Calu3 (cell line): ENCODE data around the gene REEP5. TPM values are rescaled to one million over a fixed set of nuclear protein-coding genes. Genes with fewer than 3 reads are reported as not detected.
"Not testable (repeated sequence)": the region's sequence is repeated elsewhere in the genome, so short reads cannot be mapped to it uniquely, and the experiment has no call there.

Source experiments
- BruUV-seq: library from RNA; stranded (reverse); fragments of 400-500 nt; replicated peaks from 2 replicates; lab custom pipeline; 2021; lab: Mats Ljungman, UMichigan
- CTCF ChIA-PET: fragments of 300-600 bp; sonication (Branson Sonifier 250); formaldehyde crosslinking; loops from one replicate; lab custom pipeline; 2022; ENCODE audit warnings: antibody characterized with exemption; lab: Charles Lee
- DNase-seq: peaks from one replicate; pipeline ENCODE4 v3.0.0; 2022
- H3K27ac Mint-ChIP-seq: one replicate; pipeline ENCODE4 v1.8.0; 2022; ENCODE audit warnings: mixed read lengths; ENCODE audit not compliant: unreplicated experiment
- H3K27me3 Mint-ChIP-seq: one replicate; pipeline ENCODE4 v1.8.0; 2022; ENCODE audit warnings: mixed read lengths; ENCODE audit not compliant: unreplicated experiment
- H3K36me3 Mint-ChIP-seq: one replicate; pipeline ENCODE4 v1.8.0; 2022; ENCODE audit warnings: mild to moderate bottlenecking, moderate library complexity, mixed read lengths; ENCODE audit not compliant: insufficient read depth, unreplicated experiment
- H3K4me1 Mint-ChIP-seq: one replicate; pipeline ENCODE4 v1.8.0; 2022; ENCODE audit warnings: mild to moderate bottlenecking, low read depth, mixed read lengths; ENCODE audit not compliant: unreplicated experiment
- H3K4me3 Mint-ChIP-seq: one replicate; pipeline ENCODE4 v1.8.0; 2022; ENCODE audit warnings: mild to moderate bottlenecking, low read depth, moderate library complexity, mixed read lengths; ENCODE audit not compliant: unreplicated experiment
- H3K9me3 Mint-ChIP-seq: one replicate; pipeline ENCODE4 v1.8.0; 2022; ENCODE audit warnings: low read depth, mixed read lengths; ENCODE audit not compliant: unreplicated experiment
- CTCF ChIP-seq: fragments of 200-600 bp; IDR thresholded peaks from one replicate; pipeline ENCODE4 v1.8.0; 2022; ENCODE audit warnings: antibody characterized with exemption; ENCODE audit not compliant: unreplicated experiment
- intact Hi-C: fragments of 100-400 bp; cut with micrococcal nuclease; formaldehyde crosslinking; loops from one replicate; pipeline ENCODE4 v1.10.0; 2022; ENCODE audit not compliant: unreplicated experiment
- total RNA-seq: library from RNA; stranded (reverse); gene quantifications from 2 replicates; pipeline ENCODE4 v1.2.3, GENCODE V29; 2022

The REEP5 gene
- total RNA-seq, 1 experiment from 2014 or later: 123 TPM

- no peaks in the 10 kb centered on the region for H3K9me3 Mint-ChIP-seq
- no peak overlapping the region for H3K4me3 Mint-ChIP-seq
- TF ChIP-seq CTCF: no peak
- no peaks in the 10 kb centered on the region for H3K36me3 Mint-ChIP-seq
- CTCF ChIA-PET: no interaction called here
- no peak for DNase-seq
- H3K27me3 Mint-ChIP-seq: no peaks in the 10 kb centered on the region
- BruUV-seq: no TSS peak
- H3K27ac Mint-ChIP-seq: no peak overlapping the region
- peaks cover 49% of the 10 kb centered on the region for H3K4me1 Mint-ChIP-seq
- intact Hi-C loops: loop anchor here (10.0 kb wide), 1 partner anchor 103 kb away; the partner anchor contains the start of gene SRP19
Observed at GRCh38 chr5:112967520-112968083, 45.6 kb upstream of the REEP5 start.

- no peaks in the 10 kb centered on the region for H3K9me3 Mint-ChIP-seq
- intact Hi-C loops: loop anchor here (10.0 kb wide), 1 partner anchor 101 kb away; the partner anchor contains the start of gene SRP19
- peaks cover 44% of the 10 kb centered on the region for H3K4me1 Mint-ChIP-seq
- H3K4me3 Mint-ChIP-seq: no peak overlapping the region
- no peak for TF ChIP-seq CTCF
- CTCF ChIA-PET: no interaction called here
- no TSS peak for BruUV-seq
- no peaks in the 10 kb centered on the region for H3K36me3 Mint-ChIP-seq
- H3K27ac Mint-ChIP-seq: no peak overlapping the region
- no peak for DNase-seq
- no peaks in the 10 kb centered on the region for H3K27me3 Mint-ChIP-seq
Observed at GRCh38 chr5:112965733-112966306, 43.8 kb upstream of the REEP5 start.

- H3K9me3 Mint-ChIP-seq, H3K27me3 Mint-ChIP-seq, H3K4me3 Mint-ChIP-seq, BruUV-seq, DNase-seq, H3K36me3 Mint-ChIP-seq, H3K27ac Mint-ChIP-seq: not testable (repeated sequence)
- H3K4me1 Mint-ChIP-seq: peaks cover 45% of the 10 kb centered on the region
- CTCF ChIA-PET: interaction anchor here (0.6 kb wide), 1 partner anchor 1342 kb away, joined by 7 read pairs; no protein-coding TSS in a partner anchor
- intact Hi-C loops: loop anchor here (10.0 kb wide), 1 partner anchor 99 kb away; the partner anchor contains the start of gene SRP19
Observed at GRCh38 chr5:112963374-112963733, 41.3 kb upstream of the REEP5 start.

- Mint-ChIP-seq H3K27me3 (no peaks in the 10 kb centered on the region), H3K27ac (peak overlapping the region; percentile 14), H3K36me3 (no peaks in the 10 kb centered on the region), H3K4me3 (no peak overlapping the region), H3K4me1 (peaks cover 52% of the 10 kb centered on the region), H3K9me3 (no peaks in the 10 kb centered on the region)
- CTCF ChIA-PET: no interaction called here
- DNase-seq: no peak
- TF ChIP-seq CTCF: no peak
- intact Hi-C loops: loop anchor here (10.0 kb wide), 1 partner anchor 96 kb away; the partner anchor contains the start of gene SRP19
- BruUV-seq: no TSS peak
Observed at GRCh38 chr5:112960863-112961504, 39.0 kb upstream of the REEP5 start.
